ENCODE measurements around the gene CALN1. TPM values are rescaled to one million over a fixed set of nuclear protein-coding genes. Genes with fewer than 3 reads are reported as not detected.

The CALN1 gene
- polyA plus RNA-seq, 1 experiment, result not detected

- ChIA-PET POLR2A (no interaction called here), CTCF (no interaction called here)
- H3K4me3 ChIP-seq (ENCODE audit: low read depth, low read length), result no peak overlapping the region
- no peak for TF ChIP-seq CTCF (IDR thresholded peaks at IDR 0.05; ENCODE audit: insufficient read depth, low read depth, low read length)
- no peaks in the 10 kb centered on the region for H3K36me3 ChIP-seq (ENCODE audit: control insufficient read depth, insufficient read depth, low read length)
- H3K27me3 ChIP-seq (ENCODE audit: control insufficient read depth, insufficient read depth, low read length), result no peaks in the 10 kb centered on the region
- no peak for DNase-seq (ENCODE audit: low read depth)
These were observed 228.3 kb downstream of the CALN1 start for GRCh38 chr7:72183835-72184234.

GRCh38 chr7:72182036-72182435 is 230.1 kb downstream of the CALN1 start:
- no peak for TF ChIP-seq CTCF (IDR thresholded peaks at IDR 0.05; ENCODE audit: insufficient read depth, low read depth, low read length)
- Histone ChIP-seq H3K36me3 (ENCODE audit: control insufficient read depth, insufficient read depth, low read length) (no peaks in the 10 kb centered on the region), H3K27me3 (ENCODE audit: control insufficient read depth, insufficient read depth, low read length) (no peaks in the 10 kb centered on the region), H3K4me3 (ENCODE audit: low read depth, low read length) (no peak overlapping the region)
- POLR2A ChIA-PET, result no interaction called here
- CTCF ChIA-PET, result interaction anchor here (0.7 kb wide), 1 partner anchor 20 kb away, joined by 3 read pairs; no protein-coding TSS in a partner anchor
- DNase-seq (ENCODE audit: low read depth), result no peak

- ChIA-PET POLR2A (no interaction called here), CTCF (no interaction called here)
- TF ChIP-seq CTCF (IDR thresholded peaks at IDR 0.05; ENCODE audit: insufficient read depth, low read depth, low read length), result no peak
These were observed 235.3 kb downstream of the CALN1 start for GRCh38 chr7:72176875-72177274.

GRCh38 chr7:72170475-72170874 is 241.7 kb downstream of the CALN1 start:
- ChIA-PET POLR2A (no interaction called here), CTCF (no interaction called here)
- H3K4me3 ChIP-seq (ENCODE audit: low read depth, low read length), result no peak overlapping the region
- TF ChIP-seq CTCF (IDR thresholded peaks at IDR 0.05; ENCODE audit: insufficient read depth, low read depth, low read length), result no peak
- H3K27me3 ChIP-seq (ENCODE audit: control insufficient read depth, insufficient read depth, low read length), result no peaks in the 10 kb centered on the region
- H3K36me3 ChIP-seq (ENCODE audit: control insufficient read depth, insufficient read depth, low read length), result no peaks in the 10 kb centered on the region
- DNase-seq (ENCODE audit: low read depth), result no peak

More at GRCh38 chr7:72176875-72177274, 235.3 kb downstream of the CALN1 start:
- no peaks in the 10 kb centered on the region for H3K27me3 ChIP-seq (ENCODE audit: control insufficient read depth, insufficient read depth, low read length)
- no peak overlapping the region for H3K4me3 ChIP-seq (ENCODE audit: low read depth, low read length)
- DNase-seq (ENCODE audit: low read depth), result no peak
- no peaks in the 10 kb centered on the region for H3K36me3 ChIP-seq (ENCODE audit: control insufficient read depth, insufficient read depth, low read length)

DNA sequence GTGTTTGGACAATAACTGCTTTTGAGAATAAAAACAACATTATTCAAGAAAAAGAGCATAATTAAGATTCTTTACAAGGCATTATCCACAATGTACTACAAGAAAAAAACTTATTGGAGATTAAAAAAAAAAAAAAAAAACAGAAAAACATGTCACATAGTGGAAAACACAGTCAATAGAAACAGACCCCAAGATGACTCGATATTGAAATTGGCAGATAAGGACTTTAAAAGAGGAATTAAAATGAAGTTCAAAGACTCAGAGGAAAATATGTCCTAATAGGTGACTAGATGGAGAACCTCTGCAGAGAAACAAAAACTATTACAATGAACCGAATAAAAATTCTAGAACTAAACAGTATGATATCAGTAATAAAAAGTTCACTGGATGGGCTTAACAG is 248.9 kb downstream of the CALN1 start:
- ChIA-PET POLR2A (no interaction called here), CTCF (no interaction called here)
- H3K36me3 ChIP-seq (ENCODE audit: control insufficient read depth, insufficient read depth, low read length), result no peaks in the 10 kb centered on the region
- TF ChIP-seq CTCF (IDR thresholded peaks at IDR 0.05; ENCODE audit: insufficient read depth, low read depth, low read length), result no peak
- no peaks in the 10 kb centered on the region for H3K27me3 ChIP-seq (ENCODE audit: control insufficient read depth, insufficient read depth, low read length)
- no peak overlapping the region for H3K4me3 ChIP-seq (ENCODE audit: low read depth, low read length)
- DNase-seq (ENCODE audit: low read depth), result no peak
